Kidney (tissue), 14 donors: ENCODE results near the gene SCAND1. TPM values are rescaled to one million over a fixed set of nuclear protein-coding genes. Genes with fewer than 3 reads are reported as not detected.

Experiments used
- DNase-seq, 5 donors: peaks; one replicate each; pipeline ENCODE4 v3.0.0-alpha.2; 2013 to 2020
- FAIRE-seq: peaks from 2 replicates; lab custom pipeline; 2012; peaks lifted over from hg19 to GRCh38; lab: Jason Lieb, UNC
- H3K27ac ChIP-seq, 2 donors: one replicate each; pipeline ENCODE4 v1.7.0; 2013; ENCODE audit warnings: low read depth in 2 of 2, low read length in 2 of 2, inconsistent platforms in 1 of 2
- H3K27me3 ChIP-seq: one replicate; pipeline ENCODE4 v1.7.1; 2013; ENCODE audit warnings: low read length, inconsistent platforms; ENCODE audit not compliant: control insufficient read depth, insufficient read depth
- H3K36me3 ChIP-seq, 3 donors: one replicate each; pipeline versions ENCODE4 v1.7.0 to v1.7.1; 2013; ENCODE audit warnings: low read length in 3 of 3, control low read depth in 1 of 3, inconsistent platforms in 1 of 3; ENCODE audit not compliant: insufficient read depth in 3 of 3, control insufficient read depth in 2 of 3
- H3K4me1 ChIP-seq, 3 donors: one replicate each; pipeline versions ENCODE4 v1.7.0 to v1.7.1; 2013; ENCODE audit warnings: low read length in 3 of 3, inconsistent platforms in 1 of 3, low read depth in 1 of 3; ENCODE audit not compliant: control insufficient read depth in 2 of 3, insufficient read depth in 2 of 3
- H3K4me3 ChIP-seq, 3 donors: one replicate each; pipeline versions ENCODE4 v1.7.0 to v1.8.1; 2013; ENCODE audit warnings: low read length in 3 of 3, control low read depth in 1 of 3, inconsistent platforms in 1 of 3
- H3K9ac ChIP-seq, 3 donors: one replicate each; pipeline versions ENCODE4 v1.7.0 to v1.7.1; 2013; ENCODE audit warnings: low read length in 3 of 3, control low read depth in 1 of 3, inconsistent platforms in 1 of 3
- H3K9me3 ChIP-seq, 3 donors: one replicate each; pipeline versions ENCODE4 v1.7.0 to v1.7.1; 2013; ENCODE audit warnings: low read length in 3 of 3, control low read depth in 1 of 3, inconsistent platforms in 1 of 3; ENCODE audit not compliant: control insufficient read depth in 2 of 3, insufficient read depth in 1 of 3
- intact Hi-C: fragments of 100-400 bp; cut with DNase I; formaldehyde crosslinking; loops from one replicate; pipeline ENCODE4 v1.11.1; 2022
- polyA plus RNA-seq: library from polyadenylated mRNA; stranded (reverse); fragments of 350-450 nt; fragmentation: Illumina TruSeq; extraction: RNeasy Lipid Tissue Mini Kit (QIAGEN cat#74804); gene quantifications from one replicate; pipeline ENCODE4 v1.2.3, GENCODE V29; 2014; ENCODE audit warnings: low read depth, low replicate concordance; ENCODE audit not compliant: insufficient read depth
- total RNA-seq: library from RNA; stranded (reverse); fragmentation: NEBNext Ultra II Directional; extraction: Animal tissue kit (Norgen Biotek cat#: 25700); gene quantifications from one replicate; pipeline ENCODE4 v1.2.1, GENCODE V29; 2021
- TF ChIP-seq, protein P1 (sequence below): IDR thresholded peaks from 3 replicates; pipeline ENCODE4 v1.5.1; 2012; ENCODE audit warnings: mild to moderate bottlenecking, moderate library complexity, borderline replicate concordance; ENCODE audit not compliant: insufficient read depth; ENCODE audit errors: extremely low read depth
- donor health status: control.
- donor health status: control.
- donor health status: control.
- donor health status: control.
- donor health status: control.
- donor health status: DM: yes; HTN: yes; CAD: no.
- donor health status: Normal renal cell carcinoma (clear cell type).

The SCAND1 gene
- total and polyA plus RNA-seq, 2 donors from 2014 or later = 74.7 to 184 TPM

GRCh38 chr20:35979544-35979943 lies 25.2 kb upstream of the SCAND1 start:
- H3K4me1 ChIP-seq = no peaks in the 10 kb centered on the region
- no peaks in the 10 kb centered on the region for H3K27me3 ChIP-seq
- H3K9ac ChIP-seq = no peak overlapping the region
- H3K4me3 ChIP-seq = no peak overlapping the region
- no peak for DNase-seq
- intact Hi-C loops = no loop called here
- FAIRE-seq = no peak
- no peak overlapping the region for H3K27ac ChIP-seq
- TF ChIP-seq, protein P1, sequence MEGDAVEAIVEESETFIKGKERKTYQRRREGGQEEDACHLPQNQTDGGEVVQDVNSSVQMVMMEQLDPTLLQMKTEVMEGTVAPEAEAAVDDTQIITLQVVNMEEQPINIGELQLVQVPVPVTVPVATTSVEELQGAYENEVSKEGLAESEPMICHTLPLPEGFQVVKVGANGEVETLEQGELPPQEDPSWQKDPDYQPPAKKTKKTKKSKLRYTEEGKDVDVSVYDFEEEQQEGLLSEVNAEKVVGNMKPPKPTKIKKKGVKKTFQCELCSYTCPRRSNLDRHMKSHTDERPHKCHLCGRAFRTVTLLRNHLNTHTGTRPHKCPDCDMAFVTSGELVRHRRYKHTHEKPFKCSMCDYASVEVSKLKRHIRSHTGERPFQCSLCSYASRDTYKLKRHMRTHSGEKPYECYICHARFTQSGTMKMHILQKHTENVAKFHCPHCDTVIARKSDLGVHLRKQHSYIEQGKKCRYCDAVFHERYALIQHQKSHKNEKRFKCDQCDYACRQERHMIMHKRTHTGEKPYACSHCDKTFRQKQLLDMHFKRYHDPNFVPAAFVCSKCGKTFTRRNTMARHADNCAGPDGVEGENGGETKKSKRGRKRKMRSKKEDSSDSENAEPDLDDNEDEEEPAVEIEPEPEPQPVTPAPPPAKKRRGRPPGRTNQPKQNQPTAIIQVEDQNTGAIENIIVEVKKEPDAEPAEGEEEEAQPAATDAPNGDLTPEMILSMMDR = no peak
- no peaks in the 10 kb centered on the region for H3K9me3 ChIP-seq
- no peaks in the 10 kb centered on the region for H3K36me3 ChIP-seq

DNA sequence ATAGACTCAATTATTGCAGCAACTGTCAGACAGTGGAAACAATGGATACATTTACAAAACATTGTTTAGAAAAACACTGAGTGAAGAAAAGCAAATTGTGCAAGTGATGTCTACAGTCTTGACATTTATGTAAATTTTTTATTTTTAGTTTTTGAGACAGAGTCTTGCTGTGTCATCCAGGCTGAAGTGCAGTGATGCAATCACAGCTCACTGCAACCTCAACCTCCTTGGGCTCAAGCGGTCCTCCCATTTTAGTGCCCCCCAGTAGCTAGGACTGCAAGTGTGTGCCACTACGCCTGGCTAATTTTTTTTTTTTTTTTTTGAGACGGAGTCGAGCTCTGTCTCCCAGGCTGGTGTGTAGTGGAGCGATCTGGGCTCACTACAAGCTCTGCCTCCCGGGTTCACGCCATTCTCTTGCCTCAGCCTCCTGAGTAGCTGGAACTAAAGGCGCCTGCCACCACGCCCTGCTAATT lies 23.8 kb upstream of the SCAND1 start:
- Histone ChIP-seq H3K9ac (no peak overlapping the region), H3K9me3 (no peaks in the 10 kb centered on the region), H3K4me3 (no peak overlapping the region), H3K27me3 (no peaks in the 10 kb centered on the region), H3K27ac (no peak overlapping the region), H3K36me3 (no peaks in the 10 kb centered on the region), H3K4me1 (no peaks in the 10 kb centered on the region)
- TF ChIP-seq, protein P1 = no peak
- intact Hi-C loops = no loop called here
- no peak for DNase-seq
- FAIRE-seq = no peak

GRCh38 chr20:35975576-35976373 lies 21.5 kb upstream of the SCAND1 start:
- no peaks in the 10 kb centered on the region for H3K4me1 ChIP-seq
- intact Hi-C loops = no loop called here
- no peaks in the 10 kb centered on the region for H3K27me3 ChIP-seq
- H3K9me3 ChIP-seq = no peaks in the 10 kb centered on the region
- FAIRE-seq (no peak), DNase-seq (no peak)
- H3K36me3 ChIP-seq = no peaks in the 10 kb centered on the region
- no peak overlapping the region for H3K27ac ChIP-seq
- TF ChIP-seq, protein P1 = no peak
- no peak overlapping the region for H3K9ac ChIP-seq
- no peak overlapping the region for H3K4me3 ChIP-seq
